Right lobe of liver (tissue), 4 donors: ENCODE data around the gene BEND7.

ENCODE experiments used
- CTCF ChIP-seq, 4 donors: fragments of 200-600 bp in 3 of 4; fragments of 450-650 bp in 1 of 4; IDR thresholded peaks; one replicate each; pipeline versions ENCODE4 v1.5.1 to v1.8.0; 2016 to 2022; ENCODE audit warnings: antibody characterized with exemption in 4 of 4, mild to moderate bottlenecking in 2 of 4
- POLR2A ChIP-seq: fragments of 450-650 bp; IDR thresholded peaks from one replicate; pipeline ENCODE4 v1.6.1; 2017; ENCODE audit warnings: antibody characterized with exemption, mild to moderate bottlenecking
- donor health status: DM: no; HTN: no; CAD: no.
- donor health status: DM: no; HTN: no; CAD: no.
- donor health status: DM: no; HTN: yes; CAD: no.

GRCh38 chr10:13450069-13450468 is 78.7 kb downstream of the BEND7 start:
- TF ChIP-seq CTCF (IDR thresholded peaks at IDR 0.05) (no peak), POLR2A (no peak)
